Fibroblast of the aortic adventitia (primary cell): Measurements from ENCODE around the gene AKAP10. TPM values are rescaled to one million over a fixed set of nuclear protein-coding genes. Genes with fewer than 3 reads are reported as not detected.
A peak's percentile ranks its signal among the peaks of the same experiment; 100 is the strongest.

Experiments
- DNase-seq: peaks from one replicate; pipeline ENCODE4 v3.0.0-alpha.2; 2010; ENCODE audit warnings: low read depth
- H3K4me3 ChIP-seq: 2 replicates; pipeline ENCODE4 v1.5.1; 2011; ENCODE audit warnings: low read depth, mild to moderate bottlenecking, control low read depth, low read length, moderate library complexity
- total RNA-seq: library from RNA; depleted of rRNA; stranded (reverse); fragments of >200 nt; gene quantifications from 2 replicates; pipeline ENCODE4 v1.2.3, GENCODE V29; 2012; ENCODE audit warnings: low replicate concordance
- TF ChIP-seq, protein P1 (sequence below): IDR thresholded peaks from 2 replicates; pipeline ENCODE4 v1.5.1; 2011; ENCODE audit warnings: mild to moderate bottlenecking, low read length, control low read depth, inconsistent platforms; ENCODE audit not compliant: insufficient read depth

The AKAP10 gene
- total RNA-seq, 1 donor, result 26.8 TPM

DNA sequence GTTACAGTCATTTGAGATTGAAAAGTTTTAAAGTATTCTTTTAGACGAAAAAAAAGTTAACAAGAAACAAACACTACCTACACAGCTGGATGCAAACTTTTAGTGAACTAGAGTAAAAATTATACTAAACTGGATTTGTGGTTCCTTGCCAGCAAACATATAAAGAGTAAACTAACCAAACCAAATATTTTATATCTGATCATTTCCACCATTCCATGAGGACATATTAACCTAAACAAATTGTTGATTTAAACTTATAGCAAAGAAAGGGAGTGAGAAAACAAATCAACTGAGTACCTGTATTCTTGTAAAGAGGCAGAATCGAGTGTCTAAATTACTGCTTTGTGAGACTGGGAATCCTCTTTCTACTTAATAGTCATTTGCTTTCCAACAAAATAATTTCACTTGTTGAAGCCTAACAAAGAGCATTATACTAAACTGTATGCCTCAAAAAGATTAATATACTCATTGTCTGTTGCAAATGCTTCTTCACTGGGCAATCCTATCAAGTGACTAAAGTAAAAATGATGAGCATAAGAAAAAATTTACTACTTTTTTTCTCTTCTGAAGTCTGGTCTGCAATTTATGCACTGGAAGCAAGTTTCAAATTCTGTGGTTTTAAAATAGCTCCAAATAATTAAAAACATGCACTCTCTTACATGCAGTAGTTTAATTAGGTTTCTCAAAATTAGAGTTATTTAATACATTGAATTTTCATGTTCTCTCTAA lies 37.5 kb downstream of the AKAP10 start:
- no peak overlapping the region for H3K4me3 ChIP-seq
- DNase-seq, result no peak
- TF ChIP-seq, protein P1, sequence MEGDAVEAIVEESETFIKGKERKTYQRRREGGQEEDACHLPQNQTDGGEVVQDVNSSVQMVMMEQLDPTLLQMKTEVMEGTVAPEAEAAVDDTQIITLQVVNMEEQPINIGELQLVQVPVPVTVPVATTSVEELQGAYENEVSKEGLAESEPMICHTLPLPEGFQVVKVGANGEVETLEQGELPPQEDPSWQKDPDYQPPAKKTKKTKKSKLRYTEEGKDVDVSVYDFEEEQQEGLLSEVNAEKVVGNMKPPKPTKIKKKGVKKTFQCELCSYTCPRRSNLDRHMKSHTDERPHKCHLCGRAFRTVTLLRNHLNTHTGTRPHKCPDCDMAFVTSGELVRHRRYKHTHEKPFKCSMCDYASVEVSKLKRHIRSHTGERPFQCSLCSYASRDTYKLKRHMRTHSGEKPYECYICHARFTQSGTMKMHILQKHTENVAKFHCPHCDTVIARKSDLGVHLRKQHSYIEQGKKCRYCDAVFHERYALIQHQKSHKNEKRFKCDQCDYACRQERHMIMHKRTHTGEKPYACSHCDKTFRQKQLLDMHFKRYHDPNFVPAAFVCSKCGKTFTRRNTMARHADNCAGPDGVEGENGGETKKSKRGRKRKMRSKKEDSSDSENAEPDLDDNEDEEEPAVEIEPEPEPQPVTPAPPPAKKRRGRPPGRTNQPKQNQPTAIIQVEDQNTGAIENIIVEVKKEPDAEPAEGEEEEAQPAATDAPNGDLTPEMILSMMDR, result no peak

GRCh38 chr17:19938736-19939135 lies 38.9 kb downstream of the AKAP10 start:
- TF ChIP-seq, protein P1, result no peak
- H3K4me3 ChIP-seq, result no peak overlapping the region
- DNase-seq, result no peak

GRCh38 chr17:19937522-19937921 lies 40.1 kb downstream of the AKAP10 start:
- no peak for DNase-seq
- TF ChIP-seq, protein P1, result no peak

GRCh38 chr17:19935169-19935568 lies 42.5 kb downstream of the AKAP10 start:
- H3K4me3 ChIP-seq, result no peak overlapping the region
- TF ChIP-seq, protein P1, result no peak
- no peak for DNase-seq

More at GRCh38 chr17:19937522-19937921, 40.1 kb downstream of the AKAP10 start:
- H3K4me3 ChIP-seq, result no peak overlapping the region

DNA sequence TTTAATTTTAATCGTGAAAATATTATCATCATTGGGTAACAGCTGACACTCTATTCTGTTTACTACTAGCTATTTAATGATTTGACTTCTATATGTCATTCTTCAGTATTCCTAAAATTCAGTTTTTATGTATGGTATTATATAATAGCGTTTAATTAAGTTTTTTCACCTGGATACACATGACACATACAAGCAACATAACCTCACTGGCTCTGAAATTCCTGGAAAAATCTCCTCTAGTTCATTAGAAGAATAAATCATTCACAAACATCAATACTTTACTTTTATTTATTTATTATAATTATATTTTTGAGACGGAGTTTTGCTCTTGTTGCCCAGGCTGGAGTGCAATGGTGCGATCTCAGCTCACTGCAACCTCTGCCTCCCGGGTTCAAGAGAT lies 44.0 kb downstream of the AKAP10 start:
- no peak overlapping the region for H3K4me3 ChIP-seq
- DNase-seq, result no peak
- TF ChIP-seq, protein P1, result no peak

GRCh38 chr17:19933221-19933620 lies 44.4 kb downstream of the AKAP10 start:
- H3K4me3 ChIP-seq, result no peak overlapping the region
- DNase-seq, result no peak
- TF ChIP-seq, protein P1, result no peak

- DNase-seq, result peak; percentile 26
- no peak overlapping the region for H3K4me3 ChIP-seq
- TF ChIP-seq, protein P1, result no peak
Measured at GRCh38 chr17:19928299-19928698, 49.3 kb downstream of the AKAP10 start.
